Ishikawa (cell line): ENCODE data around the gene PCGF5.

Source experiments
- CEBPB ChIP-seq: IDR thresholded peaks from 2 replicates; pipeline ENCODE4 v1.6.1; 2012
- CREB1 ChIP-seq: IDR thresholded peaks from 2 replicates; pipeline ENCODE4 v1.6.1; 2012; ENCODE audit warnings: low read depth
- EGR1 ChIP-seq: IDR thresholded peaks from 2 replicates; pipeline ENCODE4 v1.6.1; 2012
- EP300 ChIP-seq: IDR thresholded peaks from 2 replicates; pipeline ENCODE4 v1.6.1; 2012; ENCODE audit warnings: borderline replicate concordance
- FOXM1 ChIP-seq: IDR thresholded peaks from 2 replicates; pipeline ENCODE4 v1.6.1; 2012; ENCODE audit warnings: low read depth, borderline replicate concordance
- NFIC ChIP-seq: IDR thresholded peaks from 2 replicates; pipeline ENCODE4 v1.6.1; 2012
- RAD21 ChIP-seq: IDR thresholded peaks from 2 replicates; pipeline ENCODE4 v1.6.1; 2012; ENCODE audit warnings: low read depth
- TAF1 ChIP-seq: IDR thresholded peaks from 2 replicates; pipeline ENCODE4 v1.6.1; 2012; ENCODE audit warnings: low read depth, mild to moderate bottlenecking
- TCF12 ChIP-seq: IDR thresholded peaks from 2 replicates; pipeline ENCODE4 v1.6.1; 2012; ENCODE audit warnings: low read depth
- TEAD4 ChIP-seq: IDR thresholded peaks from 2 replicates; pipeline ENCODE4 v1.6.1; 2012
- YY1 ChIP-seq: IDR thresholded peaks from 2 replicates; pipeline ENCODE4 v1.6.1; 2012; ENCODE audit warnings: low read depth
- ZBTB7A ChIP-seq: IDR thresholded peaks from 2 replicates; pipeline ENCODE4 v1.6.1; 2012; ENCODE audit warnings: low read depth
- TF ChIP-seq, protein P1 (sequence below): IDR thresholded peaks from 2 replicates; pipeline ENCODE4 v1.6.1; 2012
- TF ChIP-seq, protein P2 (sequence below): IDR thresholded peaks from 2 replicates; pipeline ENCODE4 v1.6.1; 2012
- TF ChIP-seq, protein P3 (sequence below): IDR thresholded peaks from 2 replicates; pipeline ENCODE4 v1.6.1; 2012; ENCODE audit warnings: low read depth, mild to moderate bottlenecking

The PCGF5 gene

DNA sequence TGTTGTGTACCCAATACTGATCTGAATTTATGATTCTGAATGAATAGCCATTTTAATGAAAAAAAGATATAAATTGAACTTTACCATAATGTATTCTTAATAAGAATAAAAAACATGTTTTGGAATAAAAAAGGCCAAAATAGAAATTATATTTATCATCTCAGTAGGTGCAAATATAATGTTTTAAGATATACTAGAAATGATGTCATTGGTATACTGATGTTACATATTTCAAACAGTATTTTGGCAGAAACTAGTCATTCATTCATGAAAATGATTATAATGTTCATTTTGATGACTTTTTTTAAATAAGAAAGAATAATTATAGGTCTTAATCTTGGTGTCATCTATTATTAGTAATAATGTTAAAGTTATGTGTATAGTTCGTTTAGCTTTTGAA, 9.2 kb downstream of the PCGF5 start:
- TF ChIP-seq, protein P1, sequence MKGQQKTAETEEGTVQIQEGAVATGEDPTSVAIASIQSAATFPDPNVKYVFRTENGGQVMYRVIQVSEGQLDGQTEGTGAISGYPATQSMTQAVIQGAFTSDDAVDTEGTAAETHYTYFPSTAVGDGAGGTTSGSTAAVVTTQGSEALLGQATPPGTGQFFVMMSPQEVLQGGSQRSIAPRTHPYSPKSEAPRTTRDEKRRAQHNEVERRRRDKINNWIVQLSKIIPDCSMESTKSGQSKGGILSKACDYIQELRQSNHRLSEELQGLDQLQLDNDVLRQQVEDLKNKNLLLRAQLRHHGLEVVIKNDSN: no peak
- TF ChIP-seq RAD21 (no peak), EP300 (no peak), FOXM1 (no peak), TAF1 (no peak), YY1 (no peak)

DNA sequence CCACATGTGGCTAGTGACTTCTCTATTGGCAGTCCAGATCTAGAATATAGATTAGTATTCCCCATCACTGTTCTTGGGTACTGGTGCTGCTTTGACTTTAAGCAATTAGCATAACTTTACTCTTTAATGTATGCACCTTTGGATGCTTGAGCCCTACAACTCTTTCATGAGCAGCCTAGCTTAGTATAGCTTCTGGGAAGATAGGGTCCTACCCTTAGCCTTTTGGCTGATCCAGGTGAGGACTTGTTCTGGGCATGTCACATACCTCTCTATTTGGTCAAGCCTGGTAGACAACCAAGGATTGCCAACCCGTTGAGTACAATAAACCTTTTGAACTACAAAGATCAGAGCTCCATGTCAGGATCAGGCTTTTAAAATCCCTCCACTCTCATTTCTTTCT, 17.7 kb downstream of the PCGF5 start:
- TF ChIP-seq, protein P2, sequence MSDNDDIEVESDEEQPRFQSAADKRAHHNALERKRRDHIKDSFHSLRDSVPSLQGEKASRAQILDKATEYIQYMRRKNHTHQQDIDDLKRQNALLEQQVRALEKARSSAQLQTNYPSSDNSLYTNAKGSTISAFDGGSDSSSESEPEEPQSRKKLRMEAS: no peak
- TF ChIP-seq, protein P3, sequence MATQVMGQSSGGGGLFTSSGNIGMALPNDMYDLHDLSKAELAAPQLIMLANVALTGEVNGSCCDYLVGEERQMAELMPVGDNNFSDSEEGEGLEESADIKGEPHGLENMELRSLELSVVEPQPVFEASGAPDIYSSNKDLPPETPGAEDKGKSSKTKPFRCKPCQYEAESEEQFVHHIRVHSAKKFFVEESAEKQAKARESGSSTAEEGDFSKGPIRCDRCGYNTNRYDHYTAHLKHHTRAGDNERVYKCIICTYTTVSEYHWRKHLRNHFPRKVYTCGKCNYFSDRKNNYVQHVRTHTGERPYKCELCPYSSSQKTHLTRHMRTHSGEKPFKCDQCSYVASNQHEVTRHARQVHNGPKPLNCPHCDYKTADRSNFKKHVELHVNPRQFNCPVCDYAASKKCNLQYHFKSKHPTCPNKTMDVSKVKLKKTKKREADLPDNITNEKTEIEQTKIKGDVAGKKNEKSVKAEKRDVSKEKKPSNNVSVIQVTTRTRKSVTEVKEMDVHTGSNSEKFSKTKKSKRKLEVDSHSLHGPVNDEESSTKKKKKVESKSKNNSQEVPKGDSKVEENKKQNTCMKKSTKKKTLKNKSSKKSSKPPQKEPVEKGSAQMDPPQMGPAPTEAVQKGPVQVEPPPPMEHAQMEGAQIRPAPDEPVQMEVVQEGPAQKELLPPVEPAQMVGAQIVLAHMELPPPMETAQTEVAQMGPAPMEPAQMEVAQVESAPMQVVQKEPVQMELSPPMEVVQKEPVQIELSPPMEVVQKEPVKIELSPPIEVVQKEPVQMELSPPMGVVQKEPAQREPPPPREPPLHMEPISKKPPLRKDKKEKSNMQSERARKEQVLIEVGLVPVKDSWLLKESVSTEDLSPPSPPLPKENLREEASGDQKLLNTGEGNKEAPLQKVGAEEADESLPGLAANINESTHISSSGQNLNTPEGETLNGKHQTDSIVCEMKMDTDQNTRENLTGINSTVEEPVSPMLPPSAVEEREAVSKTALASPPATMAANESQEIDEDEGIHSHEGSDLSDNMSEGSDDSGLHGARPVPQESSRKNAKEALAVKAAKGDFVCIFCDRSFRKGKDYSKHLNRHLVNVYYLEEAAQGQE: no peak
- TF ChIP-seq CREB1 (no peak), TAF1 (no peak), TCF12 (no peak)

DNA sequence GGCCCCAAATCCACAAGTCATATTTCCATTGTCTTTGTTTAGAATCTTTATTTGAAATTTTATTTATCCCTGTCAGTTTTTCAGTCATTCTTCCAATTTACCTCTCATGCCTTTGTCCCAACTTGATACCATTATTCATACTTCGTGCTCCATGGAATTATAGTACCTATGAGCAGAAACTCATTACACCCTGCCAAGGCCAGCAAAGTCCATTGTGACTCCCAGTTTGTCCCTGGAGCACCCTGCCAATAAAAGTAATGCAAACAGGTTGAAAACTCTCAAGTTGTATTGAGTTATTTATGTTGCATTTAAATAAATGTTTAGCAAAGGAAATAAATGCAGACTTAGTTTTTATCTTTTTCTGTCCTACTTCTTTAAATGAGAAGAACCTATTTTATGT, 19.3 kb downstream of the PCGF5 start:
- no peak for TF ChIP-seq TCF12
- no peak for TF ChIP-seq RAD21
- TF ChIP-seq, protein P1: no peak
- TF ChIP-seq FOXM1: no peak
- no peak for TF ChIP-seq TEAD4
- no peak for TF ChIP-seq NFIC
- TF ChIP-seq ZBTB7A: no peak
- no peak for TF ChIP-seq EP300
- TF ChIP-seq, protein P3: no peak
- TF ChIP-seq CREB1: no peak
- TF ChIP-seq TAF1: no peak
- TF ChIP-seq YY1: no peak
- TF ChIP-seq, protein P2: no peak
- no peak for TF ChIP-seq CEBPB
- TF ChIP-seq EGR1: no peak

DNA sequence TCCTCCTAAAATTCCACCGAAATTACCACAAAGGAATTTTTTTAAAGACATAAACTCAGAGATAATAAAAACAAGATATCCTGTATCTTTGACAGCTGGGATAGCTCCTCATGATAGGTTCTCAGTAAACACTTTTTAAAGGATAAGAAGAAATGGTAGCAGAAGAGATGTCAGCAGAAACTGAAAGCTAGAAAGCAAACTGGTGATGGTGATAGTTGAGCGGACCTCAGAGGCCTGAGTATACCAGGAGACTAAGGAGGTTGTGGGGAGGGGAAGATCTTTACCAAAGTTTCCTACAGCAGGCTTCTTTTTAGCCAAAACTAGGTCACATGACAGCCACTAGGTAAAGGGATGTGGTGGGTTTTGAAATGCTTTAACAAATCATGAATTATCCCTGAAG, 22.5 kb downstream of the PCGF5 start:
- TF ChIP-seq NFIC (no peak), ZBTB7A (no peak), EGR1 (no peak), TCF12 (no peak), FOXM1 (no peak), CEBPB (no peak), YY1 (no peak), CREB1 (no peak), EP300 (no peak)
- TF ChIP-seq, protein P2: no peak
- TF ChIP-seq, protein P1: no peak

DNA sequence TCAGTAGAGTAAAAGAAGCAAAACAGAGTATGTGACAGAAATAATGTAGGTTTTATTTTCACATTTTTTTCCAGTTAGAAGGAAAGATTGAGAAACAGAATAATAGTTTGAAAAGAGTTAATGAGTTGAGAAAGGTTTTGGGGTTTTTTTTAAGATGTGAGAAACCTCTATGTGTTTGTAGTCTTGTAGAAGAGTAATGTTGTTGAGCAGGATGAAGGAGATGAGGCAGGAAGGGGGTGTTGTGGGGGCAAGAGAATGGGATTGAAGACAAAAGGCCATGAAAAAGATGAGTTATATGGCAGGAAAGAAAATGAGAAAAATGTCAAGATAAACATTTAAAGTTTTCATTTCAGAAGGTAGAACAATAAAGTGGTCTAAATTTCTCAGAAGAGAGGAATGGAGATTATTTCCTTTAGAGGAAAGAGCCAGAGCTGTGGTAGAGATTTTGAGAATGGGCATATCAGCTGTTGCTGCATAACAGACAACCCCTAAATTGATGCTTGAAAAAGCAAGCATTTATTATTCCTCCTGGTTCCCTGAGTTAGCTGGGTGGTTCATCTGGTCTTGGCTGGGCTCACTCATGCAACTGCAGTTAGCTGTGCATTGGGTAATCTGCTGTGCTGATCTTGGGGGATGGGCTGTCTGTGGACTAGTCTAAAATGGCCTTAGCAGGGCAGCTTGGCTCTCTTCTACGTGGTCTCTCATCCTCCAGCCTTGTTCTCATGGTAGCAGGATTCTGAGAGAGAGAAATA, 27.1 kb downstream of the PCGF5 start:
- TF ChIP-seq, protein P3: no peak
- TF ChIP-seq RAD21: no peak
- TF ChIP-seq, protein P1: no peak
- TF ChIP-seq CREB1: no peak
- no peak for TF ChIP-seq EP300
- TF ChIP-seq EGR1: no peak
- no peak for TF ChIP-seq ZBTB7A
- no peak for TF ChIP-seq FOXM1
- no peak for TF ChIP-seq TCF12
- TF ChIP-seq YY1: no peak
- no peak for TF ChIP-seq NFIC
- TF ChIP-seq TAF1: no peak
- no peak for TF ChIP-seq TEAD4
- TF ChIP-seq CEBPB: no peak
- TF ChIP-seq, protein P2: no peak
